ENCODE results near the gene GAL3ST1. TPM values are rescaled to one million over a fixed set of nuclear protein-coding genes. Genes with fewer than 3 reads are reported as not detected.

The GAL3ST1 gene
- total and polyA plus RNA-seq, 10 of the 15 experiments (the other 5 are each of a cell fraction or from before 2014, with no cell fraction given), result not detected

- TF ChIP-seq, protein P1, sequence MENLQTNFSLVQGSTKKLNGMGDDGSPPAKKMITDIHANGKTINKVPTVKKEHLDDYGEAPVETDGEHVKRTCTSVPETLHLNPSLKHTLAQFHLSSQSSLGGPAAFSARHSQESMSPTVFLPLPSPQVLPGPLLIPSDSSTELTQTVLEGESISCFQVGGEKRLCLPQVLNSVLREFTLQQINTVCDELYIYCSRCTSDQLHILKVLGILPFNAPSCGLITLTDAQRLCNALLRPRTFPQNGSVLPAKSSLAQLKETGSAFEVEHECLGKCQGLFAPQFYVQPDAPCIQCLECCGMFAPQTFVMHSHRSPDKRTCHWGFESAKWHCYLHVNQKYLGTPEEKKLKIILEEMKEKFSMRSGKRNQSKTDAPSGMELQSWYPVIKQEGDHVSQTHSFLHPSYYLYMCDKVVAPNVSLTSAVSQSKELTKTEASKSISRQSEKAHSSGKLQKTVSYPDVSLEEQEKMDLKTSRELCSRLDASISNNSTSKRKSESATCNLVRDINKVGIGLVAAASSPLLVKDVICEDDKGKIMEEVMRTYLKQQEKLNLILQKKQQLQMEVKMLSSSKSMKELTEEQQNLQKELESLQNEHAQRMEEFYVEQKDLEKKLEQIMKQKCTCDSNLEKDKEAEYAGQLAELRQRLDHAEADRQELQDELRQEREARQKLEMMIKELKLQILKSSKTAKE (IDR thresholded peaks at IDR 0.05; ENCODE audit: low read depth, poor library complexity, severe bottlenecking), result no peak
- TF ChIP-seq ZNF274 (IDR thresholded peaks at IDR 0.05; ENCODE audit: insufficient read depth, insufficient read length) (no peak), PRDM15 (CRISPR knock-in tag; IDR thresholded peaks at IDR 0.05) (no peak), PBX3 (IDR thresholded peaks at IDR 0.05; ENCODE audit: insufficient replicate concordance, low read depth, low read length) (no peak), JUNB (IDR thresholded peaks at IDR 0.05) (no peak), HCFC1 (IDR thresholded peaks at IDR 0.05; ENCODE audit: low read length) (no peak), NBN (IDR thresholded peaks at IDR 0.05) (no peak), NFYA (IDR thresholded peaks at IDR 0.05; ENCODE audit: borderline replicate concordance, low read depth, low read length) (no peak), EED (IDR thresholded peaks at IDR 0.05; ENCODE audit: low read depth) (no peak)
- TF ChIP-seq, protein P2, sequence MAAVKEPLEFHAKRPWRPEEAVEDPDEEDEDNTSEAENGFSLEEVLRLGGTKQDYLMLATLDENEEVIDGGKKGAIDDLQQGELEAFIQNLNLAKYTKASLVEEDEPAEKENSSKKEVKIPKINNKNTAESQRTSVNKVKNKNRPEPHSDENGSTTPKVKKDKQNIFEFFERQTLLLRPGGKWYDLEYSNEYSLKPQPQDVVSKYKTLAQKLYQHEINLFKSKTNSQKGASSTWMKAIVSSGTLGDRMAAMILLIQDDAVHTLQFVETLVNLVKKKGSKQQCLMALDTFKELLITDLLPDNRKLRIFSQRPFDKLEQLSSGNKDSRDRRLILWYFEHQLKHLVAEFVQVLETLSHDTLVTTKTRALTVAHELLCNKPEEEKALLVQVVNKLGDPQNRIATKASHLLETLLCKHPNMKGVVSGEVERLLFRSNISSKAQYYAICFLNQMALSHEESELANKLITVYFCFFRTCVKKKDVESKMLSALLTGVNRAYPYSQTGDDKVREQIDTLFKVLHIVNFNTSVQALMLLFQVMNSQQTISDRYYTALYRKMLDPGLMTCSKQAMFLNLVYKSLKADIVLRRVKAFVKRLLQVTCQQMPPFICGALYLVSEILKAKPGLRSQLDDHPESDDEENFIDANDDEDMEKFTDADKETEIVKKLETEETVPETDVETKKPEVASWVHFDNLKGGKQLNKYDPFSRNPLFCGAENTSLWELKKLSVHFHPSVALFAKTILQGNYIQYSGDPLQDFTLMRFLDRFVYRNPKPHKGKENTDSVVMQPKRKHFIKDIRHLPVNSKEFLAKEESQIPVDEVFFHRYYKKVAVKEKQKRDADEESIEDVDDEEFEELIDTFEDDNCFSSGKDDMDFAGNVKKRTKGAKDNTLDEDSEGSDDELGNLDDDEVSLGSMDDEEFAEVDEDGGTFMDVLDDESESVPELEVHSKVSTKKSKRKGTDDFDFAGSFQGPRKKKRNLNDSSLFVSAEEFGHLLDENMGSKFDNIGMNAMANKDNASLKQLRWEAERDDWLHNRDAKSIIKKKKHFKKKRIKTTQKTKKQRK (IDR thresholded peaks at IDR 0.05; ENCODE audit: low read depth, low read length), result no peak
- TF ChIP-seq, protein P3, sequence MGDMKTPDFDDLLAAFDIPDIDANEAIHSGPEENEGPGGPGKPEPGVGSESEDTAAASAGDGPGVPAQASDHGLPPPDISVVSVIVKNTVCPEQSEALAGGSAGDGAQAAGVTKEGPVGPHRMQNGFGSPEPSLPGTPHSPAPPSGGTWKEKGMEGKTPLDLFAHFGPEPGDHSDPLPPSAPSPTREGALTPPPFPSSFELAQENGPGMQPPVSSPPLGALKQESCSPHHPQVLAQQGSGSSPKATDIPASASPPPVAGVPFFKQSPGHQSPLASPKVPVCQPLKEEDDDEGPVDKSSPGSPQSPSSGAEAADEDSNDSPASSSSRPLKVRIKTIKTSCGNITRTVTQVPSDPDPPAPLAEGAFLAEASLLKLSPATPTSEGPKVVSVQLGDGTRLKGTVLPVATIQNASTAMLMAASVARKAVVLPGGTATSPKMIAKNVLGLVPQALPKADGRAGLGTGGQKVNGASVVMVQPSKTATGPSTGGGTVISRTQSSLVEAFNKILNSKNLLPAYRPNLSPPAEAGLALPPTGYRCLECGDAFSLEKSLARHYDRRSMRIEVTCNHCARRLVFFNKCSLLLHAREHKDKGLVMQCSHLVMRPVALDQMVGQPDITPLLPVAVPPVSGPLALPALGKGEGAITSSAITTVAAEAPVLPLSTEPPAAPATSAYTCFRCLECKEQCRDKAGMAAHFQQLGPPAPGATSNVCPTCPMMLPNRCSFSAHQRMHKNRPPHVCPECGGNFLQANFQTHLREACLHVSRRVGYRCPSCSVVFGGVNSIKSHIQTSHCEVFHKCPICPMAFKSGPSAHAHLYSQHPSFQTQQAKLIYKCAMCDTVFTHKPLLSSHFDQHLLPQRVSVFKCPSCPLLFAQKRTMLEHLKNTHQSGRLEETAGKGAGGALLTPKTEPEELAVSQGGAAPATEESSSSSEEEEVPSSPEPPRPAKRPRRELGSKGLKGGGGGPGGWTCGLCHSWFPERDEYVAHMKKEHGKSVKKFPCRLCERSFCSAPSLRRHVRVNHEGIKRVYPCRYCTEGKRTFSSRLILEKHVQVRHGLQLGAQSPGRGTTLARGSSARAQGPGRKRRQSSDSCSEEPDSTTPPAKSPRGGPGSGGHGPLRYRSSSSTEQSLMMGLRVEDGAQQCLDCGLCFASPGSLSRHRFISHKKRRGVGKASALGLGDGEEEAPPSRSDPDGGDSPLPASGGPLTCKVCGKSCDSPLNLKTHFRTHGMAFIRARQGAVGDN (IDR thresholded peaks at IDR 0.05), result no peak
Measured at GRCh38 chr22:30615543-30615954, 41.1 kb upstream of the GAL3ST1 start (continued).

All from GM12878 (cell line).